NCI-H69 (cell line): ENCODE measurements around the gene BRD3OS.

Source experiments
- DNase-seq: peaks from one replicate; lab custom pipeline; 2025; lab: John Stamatoyannopoulos, UW

BRD3OS gene

DNA sequence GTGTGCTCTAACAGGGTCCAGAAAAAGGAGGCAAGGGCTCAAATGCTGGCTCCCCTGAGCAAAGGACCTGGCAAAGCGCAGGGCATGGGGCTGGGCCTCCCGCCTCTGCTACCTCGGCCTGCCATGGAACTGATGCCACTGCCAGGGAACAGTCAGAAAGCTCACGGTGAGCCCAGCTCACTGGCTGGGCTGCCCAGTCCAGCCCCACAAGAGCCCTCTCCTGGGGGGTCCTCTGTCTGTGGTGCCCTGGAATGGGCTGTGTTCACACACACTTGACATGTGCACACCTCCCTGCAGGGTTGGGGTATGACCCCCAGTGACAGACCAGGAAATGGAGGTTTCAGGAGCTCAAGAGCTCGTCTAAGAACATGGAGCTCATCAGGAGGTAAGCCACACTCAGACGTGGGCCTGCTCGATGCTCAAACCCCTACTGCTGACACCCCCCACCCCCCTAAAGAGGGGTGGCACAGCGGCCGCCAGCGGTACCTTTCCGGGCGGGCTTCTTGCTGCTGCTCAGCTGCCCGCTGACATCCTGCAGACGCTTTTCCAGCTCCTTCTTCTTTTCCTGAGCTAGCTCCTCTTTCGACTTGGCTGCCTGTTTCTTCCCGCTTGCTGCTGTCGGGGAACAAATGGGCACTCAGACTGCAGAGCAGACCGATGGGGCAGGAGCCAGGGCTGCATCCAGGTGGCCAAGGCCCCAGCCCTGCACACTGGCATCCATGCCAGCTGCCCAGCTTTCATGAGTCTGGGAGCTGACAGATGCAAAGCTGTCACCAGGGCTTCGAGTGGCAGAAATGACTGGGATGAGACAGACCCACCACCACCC lies 9.1 kb downstream of the BRD3OS start:
- DNase-seq: no peak

DNA sequence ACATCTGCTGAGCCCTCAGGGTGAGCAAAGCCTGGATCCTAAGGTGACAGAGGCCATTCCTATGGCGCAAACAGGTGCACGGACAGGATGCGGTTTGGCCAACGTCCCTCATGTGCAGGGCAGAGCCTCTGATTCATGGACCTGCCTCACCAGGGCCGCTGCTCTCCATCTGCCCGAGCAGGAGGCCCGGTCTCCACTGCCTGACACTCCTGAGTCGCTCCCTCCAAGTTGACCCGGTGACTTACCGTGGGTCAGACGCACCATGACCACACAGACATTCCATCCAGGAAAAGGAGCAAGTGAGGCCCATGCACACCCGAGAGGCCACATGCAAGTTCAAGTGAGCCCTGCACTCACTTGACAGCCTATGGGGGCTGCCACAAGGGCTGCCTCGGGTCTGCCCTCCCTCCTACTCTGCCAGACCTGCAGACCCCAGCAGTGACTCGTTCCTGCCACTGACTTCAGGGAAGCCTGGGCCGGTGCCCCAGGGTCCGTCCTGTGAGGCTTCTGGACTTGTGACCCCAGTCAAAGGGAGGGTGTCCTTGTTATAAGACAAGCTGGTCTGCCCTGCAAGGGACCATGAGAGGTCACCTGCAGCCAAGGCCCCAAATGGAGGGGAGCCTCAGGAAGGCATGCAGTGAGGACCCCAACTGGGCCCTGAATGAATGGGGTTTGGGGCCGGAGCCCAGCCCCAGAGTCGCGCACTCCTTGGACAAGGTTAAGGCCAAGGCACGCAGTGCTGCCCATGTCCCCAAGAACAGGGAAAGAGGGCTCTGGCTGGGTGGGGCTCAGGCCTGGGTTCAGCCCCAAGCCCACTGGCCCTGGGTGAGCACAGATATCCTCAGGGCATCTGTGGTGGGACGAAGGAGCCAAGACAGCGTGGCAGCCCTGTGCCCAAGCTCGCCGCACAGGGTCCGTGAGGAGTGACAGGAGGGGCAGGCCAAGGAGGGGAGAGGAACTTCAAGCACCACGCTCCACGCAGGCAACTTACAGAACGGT lies 10.1 kb downstream of the BRD3OS start:
- no peak for DNase-seq

DNA sequence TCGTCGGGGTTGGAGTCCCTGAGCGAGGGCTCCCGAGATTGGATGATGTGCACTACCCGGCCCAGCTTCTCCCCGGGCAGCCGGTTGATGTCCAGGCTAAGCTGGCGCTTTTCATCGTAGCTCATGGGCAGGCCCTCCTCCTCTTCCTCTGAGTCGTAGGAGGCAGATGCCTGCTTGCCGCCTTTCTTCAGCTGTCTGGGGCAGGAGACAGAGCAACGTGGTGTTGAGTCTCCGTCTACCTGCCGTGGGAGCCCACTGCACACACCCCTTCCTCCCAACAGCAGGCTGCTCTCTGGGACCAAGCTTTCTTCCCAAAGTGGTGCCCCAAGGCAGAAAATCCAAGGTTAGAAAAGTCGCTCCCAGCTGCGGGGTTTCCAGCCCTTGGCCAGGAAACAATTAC lies 10.8 kb downstream of the BRD3OS start:
- no peak for DNase-seq

DNA sequence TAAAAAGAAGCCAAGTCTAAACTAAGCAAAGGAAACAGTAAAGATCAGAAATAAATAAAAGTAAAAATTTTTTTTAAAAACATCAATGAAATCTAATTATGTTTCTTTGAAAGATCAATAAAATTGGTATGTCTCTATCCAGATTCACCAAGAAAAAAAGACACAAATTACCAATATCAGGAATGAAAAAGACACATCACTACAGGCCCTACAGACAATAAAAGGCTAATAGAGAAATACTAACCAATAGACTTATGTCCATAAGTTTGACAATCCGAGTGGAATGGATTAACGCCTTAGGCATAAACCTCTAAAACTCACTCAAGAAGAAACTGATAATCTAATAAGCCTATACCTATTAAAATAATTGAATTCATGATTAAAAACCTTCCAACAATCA lies 12.4 kb downstream of the BRD3OS start:
- DNase-seq: no peak

DNA sequence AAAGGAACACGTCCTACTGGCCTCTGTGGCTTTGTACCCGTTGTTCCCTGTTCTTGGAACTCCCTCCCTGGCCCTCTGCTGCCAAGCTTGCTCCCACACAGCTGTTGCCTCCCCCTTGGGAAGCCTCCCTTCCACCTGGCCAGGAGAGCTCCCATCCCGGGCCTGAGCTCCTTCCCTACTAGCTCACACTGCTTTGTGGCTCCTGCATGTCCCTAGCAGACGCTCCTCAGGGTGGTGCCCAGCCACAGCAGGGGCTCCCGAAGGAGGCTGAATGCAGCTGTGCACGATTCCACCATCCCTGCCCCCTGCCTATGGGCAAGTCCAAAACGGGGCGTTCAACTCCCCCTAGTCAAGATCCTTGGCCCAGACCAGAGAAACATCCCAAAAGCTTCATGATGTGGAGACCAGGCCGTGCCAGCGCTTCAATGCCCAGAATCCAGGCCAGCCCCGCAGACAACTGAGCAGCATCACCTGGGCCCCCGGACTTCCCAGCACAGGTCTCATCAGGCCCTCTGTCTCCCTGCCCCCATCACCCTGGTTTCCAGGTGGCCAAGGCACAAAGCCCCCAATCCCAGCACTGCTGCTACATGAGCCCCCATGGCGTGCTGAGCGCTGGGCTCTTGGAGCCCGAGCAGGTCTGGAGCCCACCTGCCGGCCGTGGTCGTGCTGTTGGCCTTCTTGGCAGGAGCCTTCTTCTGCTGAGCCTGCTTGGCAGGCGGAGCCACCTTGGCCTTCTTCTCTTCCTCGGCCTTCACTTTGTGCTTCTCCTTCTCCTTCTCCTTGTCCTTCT lies 14.3 kb downstream of the BRD3OS start:
- DNase-seq: no peak

DNA sequence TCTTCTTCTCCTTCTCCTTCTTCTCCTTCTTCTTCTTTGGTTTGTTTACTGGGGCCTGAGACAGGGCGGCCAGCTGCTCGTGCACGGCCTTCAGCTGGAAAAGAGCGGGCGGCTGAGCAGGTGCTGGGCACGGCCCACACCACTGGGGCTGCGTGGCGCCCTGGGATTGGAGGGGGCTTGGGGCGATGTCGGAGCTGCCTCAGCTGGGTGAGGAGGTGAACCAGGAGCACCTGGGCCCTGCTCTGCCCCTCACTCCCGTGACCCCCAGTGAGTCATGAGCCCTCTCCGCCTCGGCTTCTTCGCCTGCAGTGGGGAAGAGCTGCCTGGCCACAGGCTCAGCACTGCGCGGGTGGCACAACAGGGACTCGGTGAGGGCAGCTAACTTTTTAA lies 14.9 kb downstream of the BRD3OS start:
- DNase-seq: no peak

DNA sequence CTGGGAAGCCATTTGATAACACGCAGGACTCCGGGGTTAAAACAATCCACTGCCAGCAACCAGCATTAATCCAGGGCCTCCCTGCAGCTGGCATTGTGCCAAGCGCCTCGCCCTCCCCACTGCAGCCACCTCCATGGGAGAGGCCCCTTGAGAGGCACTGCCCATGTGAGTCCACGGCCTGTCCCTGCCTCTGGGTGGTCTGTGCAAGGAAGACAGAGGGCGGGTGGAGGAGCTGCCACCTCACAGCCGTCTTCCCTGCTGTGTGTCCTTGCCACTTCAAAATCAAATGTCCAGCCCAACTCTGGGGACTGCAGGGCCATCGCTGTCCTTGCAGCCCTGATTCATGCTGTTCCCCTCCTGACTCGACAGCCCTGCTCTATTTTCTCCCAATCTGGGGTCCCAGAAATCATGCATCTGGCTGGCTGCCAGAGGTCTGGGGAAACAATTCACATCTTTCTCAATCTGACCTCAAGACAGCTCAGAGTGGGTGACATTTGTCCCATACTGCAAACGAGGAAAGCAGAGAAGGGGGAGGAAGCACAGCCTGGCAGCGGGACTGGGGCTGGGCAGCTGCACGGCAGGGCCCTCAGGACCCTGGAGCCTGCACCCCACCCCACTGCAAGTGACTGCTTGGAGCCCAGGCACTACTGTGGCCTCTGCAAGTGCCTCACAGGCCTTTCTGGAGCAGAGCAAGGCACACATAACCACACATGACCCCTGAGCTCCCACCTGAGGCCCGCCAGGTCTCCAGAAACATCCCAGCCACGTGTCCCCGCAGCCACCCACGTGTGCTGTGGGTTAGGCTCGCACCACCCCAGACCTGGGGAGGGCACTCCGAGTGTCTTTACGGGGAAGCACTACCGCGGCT lies 15.7 kb downstream of the BRD3OS start:
- no peak for DNase-seq

DNA sequence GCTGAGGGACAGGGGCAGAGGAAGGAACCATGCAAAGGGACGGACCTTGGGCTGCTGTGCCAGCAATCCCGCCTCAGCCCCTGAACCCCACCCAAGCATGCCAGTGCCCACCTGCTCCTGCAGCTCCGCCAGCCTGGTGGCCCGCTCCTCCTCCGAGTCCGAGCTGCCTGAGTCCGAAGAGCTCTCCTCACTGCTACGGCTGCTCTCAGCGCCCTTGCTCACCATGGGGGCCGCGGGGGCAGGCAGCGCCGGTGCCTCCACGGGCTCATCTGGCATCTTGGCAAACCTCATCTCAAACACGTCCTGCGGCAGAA lies 16.3 kb downstream of the BRD3OS start:
- DNase-seq: no peak

DNA sequence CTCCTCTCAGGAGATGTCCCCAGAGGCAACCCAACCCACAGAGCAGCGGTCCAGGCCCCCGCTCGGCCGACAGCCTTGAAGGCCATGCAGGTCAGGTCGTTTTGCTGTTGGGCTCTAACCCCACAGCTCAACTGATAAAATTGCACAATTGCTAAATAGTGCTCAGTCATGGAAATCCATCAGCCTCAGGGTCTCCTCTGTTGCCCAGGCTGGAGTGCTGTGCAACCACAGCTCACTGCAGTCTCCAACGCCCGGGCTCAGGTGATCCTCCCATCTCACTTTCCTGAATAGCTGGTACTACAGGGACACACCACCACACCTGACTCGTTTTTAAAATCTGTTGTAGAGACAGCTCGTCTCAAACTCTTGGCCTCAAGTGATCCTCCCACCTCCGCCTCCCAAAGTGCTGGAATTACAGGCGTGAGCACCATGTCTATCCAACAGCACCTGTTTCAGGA lies 18.3 kb downstream of the BRD3OS start:
- DNase-seq: no peak

DNA sequence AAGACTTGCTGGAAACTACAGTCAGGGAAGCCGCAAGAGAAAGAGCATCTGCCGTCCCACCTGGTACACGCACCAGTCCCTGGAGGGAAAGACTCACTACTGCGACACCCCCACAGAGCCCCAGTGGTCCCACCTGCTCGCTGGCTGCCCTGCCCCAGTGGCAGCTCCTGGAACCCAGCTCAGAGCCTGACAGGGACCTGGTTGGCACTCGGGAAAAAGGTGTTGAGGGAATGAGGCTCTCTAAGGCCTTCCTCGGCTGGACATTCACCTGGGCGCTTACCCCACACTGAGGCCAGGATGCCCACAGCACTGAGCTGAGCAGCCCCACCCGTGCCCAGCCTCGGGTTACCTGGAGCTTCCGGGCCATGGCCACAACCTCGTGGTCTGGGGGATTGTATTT lies 19.7 kb downstream of the BRD3OS start:
- DNase-seq: no peak

DNA sequence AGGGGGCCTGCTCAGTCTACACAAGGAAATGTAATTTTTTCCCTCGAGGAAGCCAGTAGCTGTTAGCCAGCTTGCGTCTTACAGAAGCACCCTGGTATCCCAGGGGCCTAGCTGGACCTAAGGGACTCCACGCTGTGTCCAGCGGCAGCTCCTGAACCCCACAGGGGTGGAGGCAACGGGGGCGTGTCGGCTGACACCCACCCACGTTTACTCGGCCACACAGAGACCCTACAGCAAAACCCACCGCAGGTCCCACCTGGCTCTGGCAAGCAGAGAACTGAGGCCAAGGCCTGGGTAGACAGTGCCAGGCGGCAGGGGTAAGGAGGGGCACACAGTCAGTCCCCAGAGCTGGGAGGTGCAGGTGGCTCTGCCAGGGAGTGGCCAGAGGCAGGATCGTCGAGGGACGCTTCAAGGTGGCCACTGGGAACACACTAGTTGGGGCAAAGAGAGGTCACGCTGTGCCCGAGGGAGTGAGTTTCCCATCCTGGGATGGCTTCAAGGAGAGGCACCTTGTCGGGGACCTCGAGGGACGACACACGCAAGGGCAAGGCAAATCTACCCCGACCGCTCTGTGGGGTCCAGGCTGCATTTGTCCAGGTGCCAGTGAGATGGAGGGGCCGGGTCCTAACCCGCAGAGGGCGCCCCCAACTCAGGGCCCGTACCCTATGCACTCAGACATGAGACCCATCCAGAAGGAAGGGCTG lies 20.7 kb downstream of the BRD3OS start:
- DNase-seq: no peak

DNA sequence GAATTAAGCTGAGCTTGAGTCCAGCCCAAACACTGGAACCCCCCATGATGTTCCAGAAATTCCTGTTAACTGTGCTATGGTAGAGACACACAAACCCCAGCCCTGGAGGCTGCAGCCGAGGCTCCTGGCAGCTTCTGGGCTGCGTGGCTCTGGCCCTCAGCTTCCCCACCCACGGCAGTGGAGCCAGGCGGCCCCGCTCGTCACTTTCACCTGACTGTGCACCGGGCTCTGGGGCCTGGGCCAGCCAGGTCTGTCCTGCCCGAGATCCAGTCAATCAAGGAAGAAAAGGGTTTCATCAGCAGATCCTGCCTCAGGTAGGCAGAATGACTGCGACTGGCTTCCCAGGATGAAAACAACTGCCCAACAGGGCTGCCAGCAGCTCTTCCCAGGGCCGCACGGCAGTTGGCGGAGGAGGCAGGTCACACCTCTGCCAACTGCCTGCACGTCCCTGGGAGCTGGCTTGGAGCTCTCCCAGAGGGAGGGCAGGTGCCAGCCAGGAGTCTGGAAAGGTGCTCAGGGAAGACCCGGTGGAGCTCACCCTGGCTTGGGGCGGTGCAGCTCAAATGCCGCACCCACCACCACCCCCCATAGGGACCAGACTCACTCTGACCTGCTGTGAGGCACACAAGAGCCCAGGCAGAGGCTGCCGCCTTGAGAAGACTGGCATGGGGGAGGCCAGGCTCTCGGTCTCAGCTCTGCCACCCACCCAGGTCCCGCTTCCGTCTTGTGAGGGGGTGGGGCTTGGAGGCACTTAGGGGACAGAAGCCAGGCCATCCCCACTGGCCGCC lies 21.8 kb downstream of the BRD3OS start:
- no peak for DNase-seq

DNA sequence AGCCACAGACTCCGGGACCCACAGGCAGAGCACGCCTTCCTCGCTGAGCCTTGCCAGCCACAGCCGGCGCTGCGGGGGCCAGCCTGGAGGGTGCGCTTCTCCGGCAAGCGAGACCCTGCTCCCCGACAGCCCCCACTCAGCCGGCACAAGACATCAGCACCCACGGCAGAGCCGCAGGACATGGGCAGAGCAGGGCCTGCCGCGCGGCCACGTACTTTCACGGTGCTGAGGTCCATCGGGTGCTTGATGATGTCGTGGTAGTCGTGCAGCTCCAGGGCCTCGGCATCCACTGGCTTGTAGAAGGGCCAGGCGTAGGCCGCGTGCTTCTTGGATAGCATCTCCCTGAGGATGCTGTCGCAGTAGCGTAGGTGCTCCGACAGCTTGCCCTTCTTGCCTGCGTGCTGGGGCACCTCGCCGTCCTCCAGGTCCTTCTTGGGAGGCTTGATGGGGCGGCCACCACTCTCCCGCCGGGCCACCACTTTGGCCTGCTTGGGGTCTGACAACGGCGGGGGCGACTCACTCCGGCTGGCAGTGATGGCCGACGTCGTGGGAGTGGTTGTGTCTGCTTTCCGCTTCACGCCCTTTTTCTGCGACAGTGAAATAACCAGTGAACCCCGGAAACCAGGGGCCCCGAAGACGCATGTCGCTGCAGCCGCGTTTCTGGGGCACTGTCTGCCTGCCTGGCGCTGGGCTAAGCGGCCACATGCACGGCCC lies 22.7 kb downstream of the BRD3OS start:
- no peak for DNase-seq

DNA sequence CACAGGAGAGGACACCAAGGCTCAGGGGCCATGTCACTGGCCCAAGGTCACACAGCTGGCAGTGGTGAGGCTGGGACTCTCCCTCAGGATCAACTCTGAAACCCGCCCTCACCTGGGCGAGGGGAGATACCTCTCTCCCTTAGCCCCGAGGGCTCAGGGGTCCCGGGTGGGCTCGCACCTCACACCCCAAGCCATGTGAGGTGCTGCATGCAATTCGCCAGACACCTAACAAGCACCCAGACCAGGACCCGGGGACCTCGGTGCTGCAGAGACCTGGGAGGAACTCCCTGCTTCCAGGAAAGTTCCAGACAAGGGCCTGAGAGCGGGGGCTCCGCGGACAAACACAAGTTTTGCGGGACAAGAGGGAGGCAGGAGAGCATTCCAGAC lies 23.3 kb downstream of the BRD3OS start:
- DNase-seq: no peak

DNA sequence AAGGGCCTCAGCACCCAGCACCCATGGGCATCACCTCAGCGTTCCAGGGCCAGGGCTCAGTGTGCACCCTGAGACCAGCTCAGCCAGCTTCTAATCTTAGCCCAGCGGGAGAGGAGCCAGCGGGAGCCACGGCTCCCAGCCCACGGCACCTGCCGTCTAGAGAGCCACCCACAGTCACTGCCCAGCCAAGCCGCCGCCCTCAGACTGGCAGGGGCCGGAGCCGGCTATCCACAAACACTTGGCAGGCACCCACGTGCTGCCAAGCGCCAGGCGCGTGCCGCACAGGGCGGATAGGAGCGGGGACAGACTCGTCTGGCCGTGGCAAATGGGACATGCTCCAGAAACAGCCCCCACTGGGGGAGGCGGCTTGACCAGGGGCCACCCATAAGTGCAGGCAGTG lies 24.0 kb downstream of the BRD3OS start:
- DNase-seq: no peak

DNA sequence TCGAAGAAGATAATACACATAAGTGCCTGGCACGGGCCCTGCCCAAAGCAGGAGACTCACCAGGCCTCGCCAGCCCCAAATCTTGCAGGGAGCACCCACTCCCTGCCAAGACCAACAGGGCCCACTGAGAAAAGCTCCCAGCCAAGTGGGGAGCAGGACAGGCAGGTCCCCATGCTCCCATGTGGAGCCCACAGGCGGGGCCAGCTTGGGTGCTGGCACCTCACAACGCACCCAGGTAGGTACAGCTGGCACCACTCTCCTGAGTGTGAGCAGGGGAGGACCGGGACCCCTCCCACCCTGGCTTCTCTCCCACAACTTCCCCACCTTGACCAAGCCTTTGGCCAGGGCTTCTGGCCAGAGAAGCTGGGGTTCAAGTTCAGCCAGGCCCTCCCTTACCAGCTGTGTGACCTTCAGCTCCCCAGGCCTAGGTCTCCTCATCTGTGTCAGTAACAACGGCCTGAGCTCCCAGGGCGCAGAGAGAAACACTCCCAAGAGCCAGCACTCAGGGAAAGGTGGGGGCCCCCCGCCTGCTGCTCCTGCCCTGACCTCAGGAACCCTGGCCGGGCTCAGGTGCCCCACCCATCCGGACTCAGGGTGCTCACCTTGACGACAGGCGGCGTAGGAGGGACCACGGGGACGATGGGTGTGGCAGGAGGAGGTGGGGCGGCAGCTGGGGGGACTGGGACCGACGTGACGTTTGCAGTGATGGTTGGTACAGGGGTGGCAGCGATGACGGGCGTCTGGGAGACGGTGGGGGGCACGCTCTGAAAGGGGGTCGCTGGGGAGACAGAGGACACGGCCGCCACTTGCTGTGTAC lies 24.7 kb downstream of the BRD3OS start:
- DNase-seq: no peak

DNA sequence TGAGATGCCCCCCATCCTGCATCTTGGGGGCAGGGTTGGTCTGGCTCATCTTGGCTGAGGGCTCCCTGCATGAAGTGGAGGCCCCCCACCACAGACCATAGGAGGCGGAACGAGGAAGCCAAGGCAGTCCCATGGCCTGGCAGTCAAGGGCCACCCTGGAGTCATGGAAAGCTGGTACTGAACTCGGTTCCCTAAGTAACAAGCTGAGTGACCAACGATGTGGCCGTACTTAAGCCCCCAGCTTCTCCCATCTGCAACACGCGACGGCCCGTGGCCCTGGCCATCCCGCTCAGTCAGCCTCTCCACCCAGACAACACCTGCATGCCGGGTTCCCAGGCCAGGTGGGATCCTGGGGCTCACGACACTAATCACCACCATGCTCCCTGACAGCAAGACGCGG lies 25.4 kb downstream of the BRD3OS start:
- no peak for DNase-seq

DNA sequence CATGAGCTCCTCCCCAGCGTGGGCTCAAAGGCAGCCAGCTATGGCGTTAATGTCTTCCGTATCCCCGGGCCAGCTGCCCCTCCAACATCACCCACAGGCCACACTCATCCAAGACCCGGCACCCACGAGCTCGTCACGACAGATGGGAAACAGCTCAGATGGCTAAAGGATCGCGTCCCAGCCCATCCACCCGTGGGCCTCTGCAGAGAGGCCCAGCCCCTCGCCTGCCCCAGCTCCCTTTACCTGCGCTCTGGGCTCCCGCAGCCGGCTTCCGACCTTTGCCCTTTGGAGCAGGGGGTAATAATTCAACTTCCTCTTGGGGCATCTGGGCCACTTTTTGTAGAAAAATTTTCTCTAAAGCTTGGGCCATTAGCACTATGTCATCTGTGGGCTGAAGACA lies 26.0 kb downstream of the BRD3OS start:
- DNase-seq: no peak
